HG03457 (cell line): ENCODE data around the gene CHN2.

ENCODE experiments used
- ATAC-seq: cut with Tn5 transposase; IDR thresholded peaks from one replicate; pipeline ENCODE4 v1.9.1; 2021; ENCODE audit warnings: moderate number of reproducible peaks; ENCODE audit not compliant: unreplicated experiment

The CHN2 gene

GRCh38 chr7:29482056-29482455, 287.5 kb downstream of the CHN2 start:
- ATAC-seq: no peak

DNA sequence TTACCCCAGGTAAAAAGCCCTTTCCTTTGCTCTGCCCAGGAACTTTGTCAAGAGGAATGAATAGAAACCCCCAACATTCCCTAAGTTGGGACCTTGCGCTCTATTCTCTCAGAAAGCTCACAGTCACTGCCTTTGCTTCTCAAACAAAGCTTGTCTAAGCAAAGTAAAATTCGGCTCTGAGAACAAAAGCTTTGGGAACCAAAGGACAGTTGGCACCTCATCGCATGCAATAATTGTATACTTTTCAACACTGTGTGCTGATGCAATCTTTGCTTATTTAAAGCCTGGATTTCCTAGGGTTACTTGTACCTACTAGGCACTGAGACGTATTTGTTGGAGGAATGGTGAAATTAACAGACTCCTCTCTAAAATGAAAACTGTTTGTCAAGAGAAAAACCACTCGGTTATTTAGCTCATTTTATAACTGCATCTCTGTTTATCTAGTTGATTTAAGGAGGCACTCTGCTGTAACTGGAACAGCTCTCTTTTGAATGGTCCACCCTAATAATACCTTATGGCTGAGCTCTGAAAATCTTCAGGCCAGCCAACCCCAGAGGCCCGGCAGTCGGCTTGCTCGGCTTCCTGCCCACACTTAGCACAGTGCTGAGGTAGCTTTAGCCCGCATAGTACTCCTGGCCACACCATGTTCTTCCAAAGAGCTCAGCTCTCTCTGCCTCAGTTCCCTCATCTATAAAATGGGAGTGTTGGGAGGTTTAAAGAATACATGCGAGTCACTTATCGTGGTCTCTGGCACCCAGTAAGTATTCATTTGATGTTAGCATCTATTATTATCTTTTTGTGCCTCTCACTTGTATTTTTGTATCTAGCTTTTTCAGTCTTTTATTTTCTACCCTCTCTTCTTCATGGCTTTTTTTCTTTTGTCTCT, 288.9 kb downstream of the CHN2 start:
- ATAC-seq: no peak

DNA sequence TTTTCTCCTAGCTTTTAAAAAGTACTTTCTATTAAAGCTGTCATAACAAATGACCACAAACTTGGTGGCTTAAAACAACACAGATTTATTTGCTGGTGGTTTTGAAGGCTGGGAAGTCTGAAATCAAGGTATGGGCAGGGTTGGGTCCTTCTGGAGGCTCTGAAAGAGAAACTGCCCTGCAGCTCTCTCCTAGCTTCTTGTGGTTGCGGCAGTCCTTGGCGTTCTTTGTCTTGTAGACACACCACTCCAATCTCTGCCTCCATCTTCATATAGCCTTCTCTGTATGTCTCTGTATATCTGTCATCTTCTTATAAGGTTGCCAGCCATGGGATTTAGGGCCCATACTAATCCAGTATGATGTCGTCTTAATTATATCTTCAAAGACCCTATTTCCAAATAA, 289.7 kb downstream of the CHN2 start:
- no peak for ATAC-seq

DNA sequence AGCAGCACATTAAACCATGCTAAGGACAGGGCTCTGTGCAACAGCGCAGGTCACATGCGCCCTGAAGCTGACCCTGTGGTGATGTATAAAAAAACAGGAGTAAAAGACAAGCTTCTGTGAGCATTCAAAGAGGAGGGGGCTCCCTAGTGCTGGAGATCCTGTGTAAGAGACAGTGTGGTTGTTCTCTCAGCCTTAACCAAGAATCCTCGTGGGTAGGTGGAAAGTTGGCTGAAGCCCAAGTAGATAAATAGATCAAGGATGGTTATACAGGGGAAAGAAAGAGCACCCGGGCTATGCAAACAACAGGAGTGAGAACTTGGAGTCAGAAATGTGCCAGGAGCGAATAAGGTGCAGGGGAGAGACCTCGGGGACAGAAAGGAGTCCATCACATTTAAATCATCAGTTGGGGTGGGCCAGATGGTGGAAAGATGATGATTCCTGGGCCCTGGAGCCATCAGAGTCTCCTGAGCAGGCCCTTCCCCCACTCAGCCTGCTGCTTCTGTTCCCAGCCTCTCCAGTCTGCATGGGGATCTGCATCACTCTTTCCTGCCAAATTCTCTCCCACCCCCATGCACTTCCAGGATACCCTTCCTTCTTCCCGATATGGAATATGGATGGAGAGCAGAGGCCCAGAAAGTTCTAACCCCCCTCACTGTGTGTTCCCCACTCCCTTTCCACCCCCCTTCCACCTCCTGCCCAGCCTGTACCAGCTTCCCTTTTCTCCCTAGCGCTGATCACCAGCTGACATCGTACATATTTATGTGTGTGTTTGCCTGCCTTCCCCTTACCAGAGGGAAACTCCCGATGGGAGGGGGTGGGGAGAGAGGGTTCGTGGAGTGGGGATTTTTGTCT, 291.0 kb downstream of the CHN2 start:
- ATAC-seq: no peak

DNA sequence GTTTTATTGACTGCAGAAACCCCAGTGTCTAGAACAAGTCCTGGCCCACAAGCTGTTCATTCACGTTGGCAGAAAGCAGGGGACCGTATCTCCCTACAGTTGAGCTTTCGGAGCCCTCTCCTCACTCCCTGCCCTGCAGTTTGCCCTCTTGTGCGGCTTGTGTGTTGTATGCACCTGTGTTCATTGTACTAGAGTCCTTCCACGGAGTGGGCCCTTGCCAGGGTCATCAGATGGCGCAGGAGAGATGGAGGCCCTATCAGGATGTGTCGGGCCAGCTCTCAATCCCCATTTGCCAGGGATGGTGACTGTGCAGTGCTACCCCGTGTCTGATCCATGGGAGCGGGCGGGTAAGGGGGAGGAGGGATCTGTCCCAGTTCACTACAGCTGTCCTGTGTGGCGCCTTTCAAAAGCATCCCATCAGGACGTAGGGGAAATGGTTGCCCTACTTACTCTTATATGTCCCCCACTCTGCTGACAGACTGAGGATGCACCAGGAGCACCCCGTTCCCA, 291.7 kb downstream of the CHN2 start:
- no peak for ATAC-seq

DNA sequence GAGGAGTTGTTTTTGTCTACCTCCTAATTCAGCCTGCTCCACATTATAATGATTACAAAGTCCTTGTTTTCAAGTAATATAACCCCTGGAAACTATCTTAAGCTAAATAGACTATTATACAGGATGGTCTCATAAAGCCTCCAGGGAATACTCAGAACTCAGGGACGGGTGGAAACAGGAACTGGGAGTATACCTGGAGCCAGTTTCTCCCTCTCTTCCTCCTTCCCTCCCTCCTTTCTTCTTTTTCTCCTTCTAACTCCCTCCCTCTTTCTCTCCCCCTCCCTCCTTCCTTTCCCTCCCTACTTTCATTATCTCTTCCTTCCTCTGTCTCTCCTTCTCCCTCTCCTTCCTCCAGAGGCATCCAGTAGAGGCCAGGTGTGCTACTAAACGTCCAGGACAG, 292.8 kb downstream of the CHN2 start:
- no peak for ATAC-seq

GRCh38 chr7:29488203-29488970, 293.8 kb downstream of the CHN2 start:
- no peak for ATAC-seq

DNA sequence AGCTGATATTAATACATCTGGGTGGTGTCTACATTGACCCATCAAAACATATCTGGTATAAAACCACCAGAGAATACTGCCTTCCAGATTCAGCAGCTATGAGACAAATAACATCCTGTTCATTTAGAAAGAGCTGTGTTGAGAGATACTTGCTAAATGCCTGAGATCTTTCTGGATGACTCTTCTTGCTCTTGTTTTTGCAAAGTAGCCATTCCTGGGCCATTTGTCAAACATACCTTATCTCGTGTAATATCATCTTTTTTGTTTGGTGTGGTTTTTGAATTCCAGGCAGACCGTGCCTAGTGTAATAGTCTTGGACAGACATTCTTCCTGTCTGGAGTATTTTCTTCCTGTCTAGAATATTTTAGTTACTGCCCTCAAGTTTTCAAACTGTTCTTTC, 294.4 kb downstream of the CHN2 start:
- no peak for ATAC-seq

DNA sequence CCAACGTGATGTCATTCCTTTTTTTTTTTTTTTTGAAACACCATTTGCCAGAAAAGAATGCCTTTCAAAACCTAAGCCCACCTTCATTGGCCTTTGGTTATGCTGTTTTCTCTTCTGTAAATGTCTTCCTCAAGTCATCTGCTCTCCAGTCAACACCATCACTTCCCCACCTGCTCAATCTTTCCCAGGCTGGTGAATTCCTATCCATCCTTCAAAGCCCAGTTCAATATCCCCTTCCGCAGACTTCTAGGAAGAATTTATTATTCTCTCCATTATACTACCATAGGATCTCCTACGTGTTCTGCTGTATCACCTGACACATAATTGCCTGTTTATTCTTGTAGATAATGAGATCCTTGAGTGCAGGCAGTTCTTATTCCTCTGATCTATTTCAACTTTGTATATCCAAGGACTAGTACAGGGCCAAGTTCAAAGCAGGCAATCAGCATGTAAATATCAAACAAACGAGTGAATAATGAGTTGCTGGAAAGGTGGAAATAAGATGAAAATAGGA, 295.6 kb downstream of the CHN2 start:
- ATAC-seq: no peak

- ATAC-seq: no peak
Measured at GRCh38 chr7:29494350-29494749, 299.8 kb downstream of the CHN2 start.

DNA sequence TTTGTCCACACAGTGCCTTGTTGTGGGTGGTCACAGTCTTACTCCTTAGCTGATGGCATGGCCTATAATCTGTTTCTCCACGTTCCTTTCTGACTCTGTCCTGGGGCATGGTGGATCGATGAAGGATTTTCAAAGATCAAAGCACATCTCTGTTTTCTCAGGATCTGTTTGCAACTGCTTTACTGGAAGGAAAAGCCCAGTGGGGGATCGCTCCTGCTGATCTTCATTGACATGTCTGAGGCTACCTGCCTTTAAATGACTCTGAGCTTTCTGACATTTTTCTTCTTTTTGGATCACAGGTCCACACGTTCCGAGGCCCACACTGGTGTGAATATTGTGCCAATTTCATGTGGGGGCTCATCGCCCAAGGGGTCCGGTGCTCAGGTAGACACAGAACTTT, 301.1 kb downstream of the CHN2 start:
- ATAC-seq: no peak

- ATAC-seq: no peak
Measured at GRCh38 chr7:29496355-29497020, 301.9 kb downstream of the CHN2 start.

GRCh38 chr7:29499932-29500331, 305.4 kb downstream of the CHN2 start:
- no peak for ATAC-seq

DNA sequence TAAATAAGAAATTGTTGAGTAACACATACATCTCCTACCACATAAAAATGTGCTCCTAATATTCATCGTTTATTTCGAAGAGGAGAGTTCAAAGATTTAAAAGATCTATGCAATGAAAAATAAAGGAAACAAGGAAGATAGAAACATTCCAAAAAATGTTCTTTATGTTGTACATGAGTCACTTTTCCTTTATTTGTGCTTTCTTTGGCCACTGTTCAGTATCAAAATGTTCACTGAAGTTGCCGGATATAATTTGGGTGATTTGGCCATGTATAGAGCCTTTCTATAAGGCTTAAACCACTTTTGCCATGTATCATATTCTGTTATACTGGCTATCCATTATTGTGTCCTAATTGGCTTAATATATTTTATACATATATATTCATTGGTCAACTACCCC, 306.1 kb downstream of the CHN2 start:
- no peak for ATAC-seq

DNA sequence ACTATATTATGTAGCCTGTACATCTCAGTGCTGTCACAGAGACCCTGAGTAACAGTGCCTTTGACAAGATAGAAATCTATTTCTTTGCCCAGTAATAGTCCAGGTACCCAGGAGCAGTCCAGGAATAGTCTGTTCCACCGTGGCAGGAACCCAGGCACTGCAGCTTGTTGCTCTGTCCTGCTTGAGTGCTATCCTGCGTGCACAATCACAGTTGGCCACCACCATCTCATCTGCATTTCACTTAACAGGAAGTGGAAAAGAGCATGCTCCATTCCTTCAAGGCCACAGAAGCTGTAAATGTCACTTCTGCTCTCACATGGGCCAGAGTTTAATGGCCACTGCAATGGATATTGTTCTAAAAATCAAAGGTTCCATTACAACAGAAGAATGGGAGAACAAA, 307.6 kb downstream of the CHN2 start:
- no peak for ATAC-seq

DNA sequence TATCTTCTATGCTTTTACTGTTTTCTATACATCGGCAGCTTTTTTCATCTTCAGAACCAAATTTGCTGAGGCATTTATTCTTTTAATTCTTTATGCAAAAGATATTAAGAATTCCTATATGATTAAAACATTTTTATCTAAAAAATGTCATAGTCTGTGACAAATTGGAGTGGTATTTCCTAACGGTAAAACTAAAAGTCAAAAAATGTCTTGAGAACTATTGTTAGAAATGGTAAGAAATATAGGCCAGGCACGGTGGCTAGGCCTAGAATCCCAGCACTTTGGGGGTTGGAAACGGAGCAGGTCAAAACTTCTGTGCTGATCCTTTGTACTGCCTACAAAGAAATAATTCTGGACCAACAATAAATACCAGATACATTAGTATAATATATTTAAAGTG, 311.4 kb downstream of the CHN2 start:
- no peak for ATAC-seq

DNA sequence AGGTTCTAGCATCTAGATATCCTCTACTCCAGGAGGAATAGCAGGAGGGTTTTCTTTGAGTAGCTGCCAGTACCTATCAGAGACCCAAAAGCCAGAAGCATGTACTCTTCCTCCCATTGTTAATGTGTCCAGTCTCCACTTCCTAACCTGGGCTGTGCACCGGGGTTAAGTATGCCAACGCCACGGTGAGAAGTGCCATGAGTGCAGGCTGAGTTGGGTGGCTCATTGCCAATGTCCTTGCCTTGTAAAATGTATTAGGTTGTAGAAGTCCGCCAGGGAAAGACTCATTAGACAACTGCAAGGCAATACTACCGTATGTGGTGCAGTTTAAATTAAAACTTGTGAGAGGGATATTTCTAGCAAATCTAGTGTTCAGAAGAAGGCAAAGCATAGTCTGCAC, 314.0 kb downstream of the CHN2 start:
- ATAC-seq: no peak

- ATAC-seq: no peak
Measured at GRCh38 chr7:29510028-29510427, 315.5 kb downstream of the CHN2 start.

DNA sequence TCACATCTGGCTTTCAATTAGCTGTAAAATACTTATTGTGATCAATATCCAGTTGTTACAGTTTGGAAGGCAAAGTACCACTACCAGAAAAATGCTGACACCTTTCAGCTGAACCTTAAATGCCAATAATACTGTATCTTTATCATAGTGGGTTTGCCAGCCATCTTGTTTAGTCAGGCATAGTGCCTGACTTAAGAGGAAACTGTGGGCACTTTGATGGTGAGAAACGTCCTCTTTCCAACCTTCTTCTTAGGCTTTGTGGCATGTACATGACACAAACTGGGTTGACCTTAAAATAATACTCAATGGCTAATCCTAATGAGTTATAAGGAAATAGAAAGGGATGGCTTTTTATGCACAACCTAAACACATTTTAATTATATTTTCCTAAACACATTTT, 316.8 kb downstream of the CHN2 start:
- no peak for ATAC-seq

DNA sequence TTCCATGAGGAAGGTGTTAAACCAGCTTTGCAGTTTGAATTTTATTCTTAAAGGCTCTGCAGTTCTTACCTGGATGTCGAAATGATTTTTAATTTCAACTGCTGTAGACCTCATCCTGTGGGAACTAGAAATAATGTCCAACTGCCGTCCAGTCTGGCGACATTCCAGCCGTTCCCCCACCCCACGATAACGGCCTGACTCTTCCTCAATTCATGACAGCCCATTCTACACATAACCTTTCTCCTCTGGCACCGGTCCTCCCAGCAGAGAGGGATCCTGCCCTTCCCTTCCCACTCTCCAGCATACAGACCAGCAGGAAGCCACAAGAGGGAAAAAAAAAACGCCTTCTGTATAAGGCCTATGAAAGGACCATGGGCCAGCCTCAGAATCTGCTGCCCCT, 317.3 kb downstream of the CHN2 start:
- no peak for ATAC-seq
